D721Med (cell line): ENCODE measurements around the gene ERFE.
"Not testable (repeated sequence)": the region's sequence is repeated elsewhere in the genome, so short reads cannot be mapped to it uniquely, and the experiment has no call there.

Source experiments
- DNase-seq: peaks from one replicate; pipeline ENCODE4 v3.0.0; 2011; ENCODE audit warnings: low spot score; ENCODE audit not compliant: insufficient read length
- FAIRE-seq: peaks from 2 replicates; lab custom pipeline; 2011; peaks lifted over from hg19 to GRCh38; lab: Jason Lieb, UNC
- CTCF ChIP-seq: IDR thresholded peaks from 2 replicates; pipeline ENCODE4 v1.5.1; 2012; ENCODE audit warnings: mild to moderate bottlenecking, control low read depth; ENCODE audit not compliant: insufficient read depth; ENCODE audit errors: missing control alignments

Gene ERFE, protein sequence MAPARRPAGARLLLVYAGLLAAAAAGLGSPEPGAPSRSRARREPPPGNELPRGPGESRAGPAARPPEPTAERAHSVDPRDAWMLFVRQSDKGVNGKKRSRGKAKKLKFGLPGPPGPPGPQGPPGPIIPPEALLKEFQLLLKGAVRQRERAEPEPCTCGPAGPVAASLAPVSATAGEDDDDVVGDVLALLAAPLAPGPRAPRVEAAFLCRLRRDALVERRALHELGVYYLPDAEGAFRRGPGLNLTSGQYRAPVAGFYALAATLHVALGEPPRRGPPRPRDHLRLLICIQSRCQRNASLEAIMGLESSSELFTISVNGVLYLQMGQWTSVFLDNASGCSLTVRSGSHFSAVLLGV

DNA sequence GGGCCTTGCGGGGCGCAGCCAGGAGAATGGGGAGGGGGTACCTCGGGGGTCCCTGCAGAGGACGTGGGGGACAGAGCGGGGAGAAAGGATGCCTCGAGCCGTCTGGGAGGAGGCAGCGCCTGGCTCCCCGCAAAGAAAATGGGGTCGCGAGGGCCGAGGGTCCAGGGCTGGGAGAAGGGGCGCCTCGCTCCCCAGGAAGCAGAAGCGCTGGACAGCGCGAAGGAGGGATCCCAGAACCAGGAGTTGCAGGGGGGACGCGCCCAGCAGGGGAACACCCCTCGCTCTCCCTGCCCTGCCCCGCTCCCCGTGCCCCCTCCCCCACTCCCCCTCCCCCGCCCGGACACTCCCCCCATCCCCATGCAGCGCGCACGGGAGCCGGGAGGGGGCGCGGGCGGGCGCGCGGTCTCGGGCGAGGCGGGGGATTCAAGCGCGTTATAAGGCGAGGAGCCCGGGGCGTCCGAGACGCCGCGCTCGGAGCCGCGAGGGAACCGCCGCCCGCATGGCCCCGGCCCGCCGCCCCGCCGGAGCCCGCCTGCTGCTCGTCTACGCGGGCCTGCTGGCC, at the start of gene ERFE:
Gene ERFE (plus strand): TSS at position 462 of the 562 bp plus-strand sequence. CDS start 38 bp downstream, at position 500.
- DNase-seq (peak; percentile 86), FAIRE-seq (no peak)
- TF ChIP-seq CTCF = peak; percentile 40

DNA sequence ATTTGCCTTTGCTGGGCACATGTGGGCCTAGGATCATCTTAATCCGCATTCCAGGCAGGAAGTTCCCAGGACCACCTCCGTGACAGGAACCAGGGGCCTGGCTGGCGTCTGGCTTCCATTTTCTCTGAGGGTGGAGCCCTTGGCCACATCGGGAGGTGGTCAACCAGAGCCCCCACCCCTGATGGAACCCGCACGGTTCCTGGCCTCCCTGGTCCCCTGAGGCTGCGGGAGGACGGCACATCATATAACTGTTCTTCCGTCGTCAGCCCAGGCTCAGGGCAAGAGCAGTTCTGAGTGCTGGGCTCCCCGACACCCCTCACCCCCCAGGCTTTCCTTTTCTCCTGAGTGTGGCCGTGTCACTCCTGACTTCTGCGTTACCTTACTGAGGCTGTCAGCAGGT, 45.2 kb upstream of the ERFE start:
- DNase-seq = no peak
- FAIRE-seq = no peak
- TF ChIP-seq CTCF = no peak

DNA sequence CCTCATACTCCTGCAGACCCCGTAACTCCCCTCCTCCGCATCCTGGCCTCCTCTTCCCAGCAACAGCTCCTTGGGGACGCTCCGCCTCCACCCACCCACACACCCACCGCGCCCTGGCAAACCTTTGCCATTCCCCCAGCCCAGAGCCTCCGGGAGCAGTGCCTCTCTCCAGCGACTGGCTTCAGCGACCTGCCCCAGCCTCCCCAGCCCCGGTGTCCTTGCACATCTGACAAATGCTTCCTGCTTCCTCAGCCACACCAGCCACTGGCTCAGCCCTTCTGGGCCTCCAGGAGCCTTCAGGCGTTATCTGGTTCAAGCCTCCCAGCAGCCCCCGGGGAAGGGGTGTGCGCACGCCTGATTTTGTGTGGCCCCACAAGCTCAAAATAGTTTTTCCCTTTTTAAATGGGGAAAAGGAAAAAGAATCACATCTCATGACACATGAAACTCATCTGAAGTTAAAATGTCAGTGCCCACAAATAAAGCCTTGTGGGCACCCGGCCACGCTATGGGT, 44.4 kb upstream of the ERFE start:
- no peak for TF ChIP-seq CTCF
- FAIRE-seq (no peak), DNase-seq (no peak)

DNA sequence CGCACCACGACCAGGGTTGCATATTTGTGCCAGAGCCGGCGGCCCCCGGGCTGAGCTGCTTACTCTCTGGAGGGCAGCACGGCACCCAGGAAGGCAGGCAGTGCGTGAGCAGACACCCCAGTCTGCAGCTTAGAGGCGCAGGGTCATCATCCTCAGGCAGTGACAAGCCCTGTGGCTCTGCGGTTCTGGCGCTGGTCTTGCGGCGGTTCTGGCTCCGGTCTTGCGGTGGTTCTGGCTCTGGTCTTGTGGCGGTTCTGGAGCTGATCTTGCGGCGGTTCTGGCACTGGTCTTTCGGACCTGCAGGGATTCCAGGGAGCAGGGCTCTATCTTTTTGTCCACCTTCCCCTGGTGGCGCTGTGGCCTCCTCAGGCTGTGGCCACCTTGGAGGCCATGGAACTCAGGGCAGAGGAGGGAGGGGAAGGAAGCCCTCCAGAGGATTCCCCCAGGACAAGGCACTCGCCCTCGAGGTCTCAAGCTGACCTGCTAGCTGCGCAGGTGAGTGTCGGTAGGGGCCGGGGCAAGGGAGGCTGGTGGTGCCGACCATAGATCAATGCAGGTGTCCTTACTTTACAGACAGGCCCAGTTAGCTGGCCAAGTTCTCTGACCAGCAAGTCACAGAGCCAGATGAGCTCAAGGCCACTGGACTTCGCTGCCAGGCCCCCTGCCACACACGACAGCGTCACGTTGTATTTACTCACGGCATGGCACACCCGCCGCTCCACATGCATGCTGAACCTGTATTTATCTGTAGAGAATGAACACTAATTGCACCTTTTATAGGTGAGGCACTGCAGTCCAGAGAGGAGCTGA, 43.7 kb upstream of the ERFE start:
- no peak for DNase-seq
- no peak for TF ChIP-seq CTCF
- no peak for FAIRE-seq

- FAIRE-seq, DNase-seq: not testable (repeated sequence)
Observed at GRCh38 chr2:238115709-238116108, 43.1 kb upstream of the ERFE start.

DNA sequence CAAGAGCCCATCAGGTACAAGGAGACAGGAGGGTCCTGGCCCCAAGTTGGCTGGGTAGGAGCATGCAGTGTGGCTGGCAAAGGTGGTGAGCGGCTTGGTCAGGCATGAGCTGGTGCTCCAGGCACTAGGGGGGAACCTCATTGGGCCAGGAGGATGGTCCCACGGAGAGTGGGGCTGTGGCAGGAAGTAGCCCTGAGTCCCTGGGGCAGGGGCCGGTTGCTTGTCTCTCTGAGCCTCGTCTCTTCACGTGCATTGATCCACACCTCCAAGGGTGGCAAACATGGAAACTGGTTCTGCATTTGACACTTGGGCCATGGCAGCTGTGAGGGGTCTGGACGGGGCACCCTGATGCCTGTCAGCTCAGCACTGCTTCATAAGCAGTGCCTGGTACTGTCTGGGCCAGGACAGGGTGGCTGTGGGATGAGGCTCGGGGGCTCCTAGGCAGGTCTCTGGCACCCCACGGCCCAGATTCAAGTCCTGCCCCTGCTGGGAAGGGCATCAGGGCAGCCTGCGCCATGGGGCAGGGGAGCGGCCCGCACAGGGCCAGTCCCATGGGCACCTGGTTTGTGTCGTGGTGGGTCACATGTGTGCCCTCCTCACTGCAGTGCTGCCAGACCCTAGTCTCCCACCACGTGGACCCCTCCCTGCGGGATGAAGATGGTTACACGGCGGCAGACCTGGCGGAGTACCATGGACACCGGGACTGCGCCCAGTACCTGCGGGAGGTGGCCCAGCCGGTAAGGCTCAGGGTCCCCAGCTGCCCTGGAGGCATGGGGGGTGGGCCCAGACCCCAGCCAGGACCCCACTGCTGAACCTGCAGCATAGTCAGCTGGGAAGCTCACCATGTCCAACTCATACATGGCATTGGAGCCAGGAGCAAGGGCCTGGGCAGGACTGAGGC, 42.2 kb upstream of the ERFE start:
- DNase-seq (no peak), FAIRE-seq (no peak)
- no peak for TF ChIP-seq CTCF
